H1 (cell line): ENCODE measurements around the gene SOCS7. TPM values are rescaled to one million over a fixed set of nuclear protein-coding genes. Genes with fewer than 3 reads are reported as not detected.

Experiments used
- CHD2 ChIP-seq: IDR thresholded peaks from 2 replicates; pipeline ENCODE4 v1.6.1; 2012; ENCODE audit warnings: low read length, improper control_type of control experiment
- CTCF ChIP-seq, 3 experiments: IDR thresholded peaks; 1 replicate in 2 of 3; 2 replicates in 1 of 3; pipeline versions ENCODE4 v1.5.1 to v1.6.1; 2011; ENCODE audit warnings: low read length in 3 of 3, mild to moderate bottlenecking in 3 of 3, inconsistent platforms in 2 of 3, low read depth in 1 of 3, moderate library complexity in 1 of 3; ENCODE audit not compliant: insufficient read depth in 1 of 3; ENCODE audit errors: control extremely low read depth in 1 of 3
- KDM4A ChIP-seq: IDR thresholded peaks from one replicate; pipeline ENCODE4 v1.7.1; 2012; ENCODE audit warnings: low read depth, mild to moderate bottlenecking, moderate library complexity, low read length, inconsistent platforms; ENCODE audit not compliant: severe bottlenecking
- RAD21 ChIP-seq, 2 experiments: IDR thresholded peaks in 1 of 2; conservative IDR thresholded peaks in 1 of 2; 2 replicates each; pipeline ENCODE4 v1.6.1; 2011; ENCODE audit warnings: low read depth in 2 of 2, low read length in 2 of 2, improper control_type of control experiment in 1 of 2, inconsistent platforms in 1 of 2, mild to moderate bottlenecking in 1 of 2, moderate library complexity in 1 of 2
- ZNF274 ChIP-seq: IDR thresholded peaks from 2 replicates; pipeline ENCODE4 v1.7.0; 2012; ENCODE audit warnings: low read length, borderline replicate concordance; ENCODE audit errors: extremely low read depth
- polyA plus RNA-seq, 7 experiments: library from polyadenylated mRNA; depleted of rRNA in 3 of 7; stranded (reverse) in 5 of 7; unstranded in 2 of 7; fragments of >200 nt in 5 of 7; fragments of 200-250 nt in 2 of 7; gene quantifications; 1 replicate in 5 of 7; 2 replicates in 1 of 7; 4 replicates in 1 of 7; pipeline versions ENCODE4 v1.2.1 to v1.2.3, GENCODE V29; 2011 to 2013; ENCODE audit warnings: missing spikeins in 2 of 7, mixed read lengths in 2 of 7
- total RNA-seq: library from RNA; stranded (reverse); fragmentation: NEBNext Ultra II Directional; extraction: Animal tissue kit (Norgen Biotek cat#: 25700); gene quantifications from 2 replicates; pipeline ENCODE4 v1.2.1, GENCODE V29; 2021

Gene SOCS7
- total and polyA plus RNA-seq, 2 of the 8 experiments (the other 6 are each of a cell fraction or from before 2014, with no cell fraction given): 13.5 to 26.9 TPM

GRCh38 chr17:38338535-38338934 is 13.1 kb upstream of the SOCS7 start (continued):
- TF ChIP-seq CTCF (IDR thresholded peaks at IDR 0.05; ENCODE audit: control extremely low read depth in 1 of 3, insufficient read depth in 1 of 3, low read depth in 1 of 3, low read length in 3 of 3) (no peak), CHD2 (no peak), RAD21 (IDR thresholded peaks at IDR 0.05 in 1 of 2, conservative IDR thresholded peaks at IDR 0.05 in 1 of 2; ENCODE audit: low read depth in 2 of 2, low read length in 2 of 2) (no peak), KDM4A (no peak), ZNF274 (no peak)
